ENCODE data around the gene CNTNAP4. TPM values are rescaled to one million over a fixed set of nuclear protein-coding genes. Genes with fewer than 3 reads are reported as not detected.

Gene CNTNAP4
- total RNA-seq, 1 experiment from 2014 or later, result not detected

GRCh38 chr16:76287466-76287865 is 10.3 kb downstream of the CNTNAP4 start (continued):
- TF ChIP-seq, protein P1, sequence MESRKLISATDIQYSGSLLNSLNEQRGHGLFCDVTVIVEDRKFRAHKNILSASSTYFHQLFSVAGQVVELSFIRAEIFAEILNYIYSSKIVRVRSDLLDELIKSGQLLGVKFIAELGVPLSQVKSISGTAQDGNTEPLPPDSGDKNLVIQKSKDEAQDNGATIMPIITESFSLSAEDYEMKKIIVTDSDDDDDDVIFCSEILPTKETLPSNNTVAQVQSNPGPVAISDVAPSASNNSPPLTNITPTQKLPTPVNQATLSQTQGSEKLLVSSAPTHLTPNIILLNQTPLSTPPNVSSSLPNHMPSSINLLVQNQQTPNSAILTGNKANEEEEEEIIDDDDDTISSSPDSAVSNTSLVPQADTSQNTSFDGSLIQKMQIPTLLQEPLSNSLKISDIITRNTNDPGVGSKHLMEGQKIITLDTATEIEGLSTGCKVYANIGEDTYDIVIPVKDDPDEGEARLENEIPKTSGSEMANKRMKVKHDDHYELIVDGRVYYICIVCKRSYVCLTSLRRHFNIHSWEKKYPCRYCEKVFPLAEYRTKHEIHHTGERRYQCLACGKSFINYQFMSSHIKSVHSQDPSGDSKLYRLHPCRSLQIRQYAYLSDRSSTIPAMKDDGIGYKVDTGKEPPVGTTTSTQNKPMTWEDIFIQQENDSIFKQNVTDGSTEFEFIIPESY (IDR thresholded peaks at IDR 0.05; ENCODE audit: extremely low read depth, insufficient replicate concordance, low read length), result no peak
- TF ChIP-seq ATF3 (IDR thresholded peaks at IDR 0.05) (no peak), POLR2AphosphoS5 (IDR thresholded peaks at IDR 0.05; ENCODE audit: low read depth, low read length) (no peak), YY1 (IDR thresholded peaks at IDR 0.05; ENCODE audit: extremely low read depth, insufficient replicate concordance, low read depth, low read length) (no peak), SRF (IDR thresholded peaks at IDR 0.05; ENCODE audit: low read depth) (no peak), ZFX (IDR thresholded peaks at IDR 0.05) (no peak), MAX (IDR thresholded peaks at IDR 0.05) (no peak), CBX3 (IDR thresholded peaks at IDR 0.05; ENCODE audit: low read depth) (no peak), EGR1 (IDR thresholded peaks at IDR 0.05; ENCODE audit: low read depth) (no peak), FOSL1 (IDR thresholded peaks at IDR 0.05; ENCODE audit: low read depth) (no peak), POLR2A (IDR thresholded peaks at IDR 0.05; ENCODE audit: borderline replicate concordance, extremely low read depth, insufficient read depth, insufficient read length) (no peak)

DNA sequence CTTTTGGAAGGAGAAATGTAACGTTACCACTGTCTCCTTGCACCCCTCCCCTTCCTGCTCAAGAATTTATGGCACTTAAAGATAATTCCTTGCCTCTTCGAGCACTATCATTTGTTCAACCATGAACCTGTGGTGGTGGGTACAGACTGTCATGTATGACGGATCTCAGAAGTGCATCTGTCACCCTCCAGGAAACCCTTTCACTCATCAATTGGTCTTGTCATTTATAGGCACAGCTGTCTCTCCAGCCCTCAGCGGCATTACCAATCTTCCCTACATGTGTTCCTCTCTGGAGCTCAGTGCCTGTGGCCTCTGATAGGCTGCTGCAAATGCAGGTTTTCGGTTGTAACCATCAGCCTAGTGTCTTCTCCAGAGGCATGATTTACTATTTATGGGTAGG is 15.0 kb downstream of the CNTNAP4 start:
- Histone ChIP-seq H3K27me3 (ENCODE audit: insufficient read depth, low read length) (no peaks in the 10 kb centered on the region), H2AFZ (ENCODE audit: low read depth, low read length, poor library complexity, severe bottlenecking) (no peak overlapping the region), H3K36me3 (ENCODE audit: control insufficient read depth in 1 of 2, insufficient read depth in 2 of 2, low read length in 2 of 2) (no peaks in the 10 kb centered on the region), H3K4me1 (ENCODE audit: control insufficient read depth in 1 of 2, insufficient read depth in 2 of 2, low read length in 2 of 2) (no peaks in the 10 kb centered on the region), H3K9me2 (ENCODE audit: insufficient read depth) (no peaks in the 10 kb centered on the region), H3K4me2 (ENCODE audit: low read length) (no peak overlapping the region), H3K27ac (ENCODE audit: low read depth, low read length) (no peak overlapping the region), H3K9ac (ENCODE audit: low read length) (no peak overlapping the region), H3K9me3 (ENCODE audit: control insufficient read depth in 1 of 2, insufficient read depth in 1 of 2, low read depth in 1 of 2, low read length in 2 of 2) (peaks cover 0 to 11% of the 10 kb centered on the region in 2 experiments; a peak in 1 of 4 replicates), H4K20me1 (ENCODE audit: insufficient read depth) (no peaks in the 10 kb centered on the region), H3K79me2 (ENCODE audit: insufficient read depth, low read length) (no peaks in the 10 kb centered on the region), H3K4me3 (replicated peaks in 1 of 2; ENCODE audit: low read depth in 1 of 2, low read length in 2 of 2) (no peak overlapping the region)
- ChIA-PET RAD21 (ENCODE audit: low non-redundant PET in 1 of 2, low total read pairs in 2 of 2, uncharacterized antibody in 2 of 2, unreplicated experiment in 2 of 2) (no interaction called here), CTCF (no interaction called here), POLR2A (no interaction called here)
- intact Hi-C loops (cut with micrococcal nuclease), result no loop called here
- BruUV-seq (replicated peaks), result no TSS peak
- no peak for ATAC-seq
- DNase-seq (ENCODE audit: low read depth, low spot score), result no peak
- TF ChIP-seq CBX3 (IDR thresholded peaks at IDR 0.05; ENCODE audit: low read depth) (no peak), FOSL1 (IDR thresholded peaks at IDR 0.05; ENCODE audit: low read depth) (no peak), POLR2A (IDR thresholded peaks at IDR 0.05; ENCODE audit: borderline replicate concordance, extremely low read depth, insufficient read depth, insufficient read length) (no peak)

Data from HCT116 (cell line).